ENCODE measurements around the gene ZNF3.

The ZNF3 gene

DNA sequence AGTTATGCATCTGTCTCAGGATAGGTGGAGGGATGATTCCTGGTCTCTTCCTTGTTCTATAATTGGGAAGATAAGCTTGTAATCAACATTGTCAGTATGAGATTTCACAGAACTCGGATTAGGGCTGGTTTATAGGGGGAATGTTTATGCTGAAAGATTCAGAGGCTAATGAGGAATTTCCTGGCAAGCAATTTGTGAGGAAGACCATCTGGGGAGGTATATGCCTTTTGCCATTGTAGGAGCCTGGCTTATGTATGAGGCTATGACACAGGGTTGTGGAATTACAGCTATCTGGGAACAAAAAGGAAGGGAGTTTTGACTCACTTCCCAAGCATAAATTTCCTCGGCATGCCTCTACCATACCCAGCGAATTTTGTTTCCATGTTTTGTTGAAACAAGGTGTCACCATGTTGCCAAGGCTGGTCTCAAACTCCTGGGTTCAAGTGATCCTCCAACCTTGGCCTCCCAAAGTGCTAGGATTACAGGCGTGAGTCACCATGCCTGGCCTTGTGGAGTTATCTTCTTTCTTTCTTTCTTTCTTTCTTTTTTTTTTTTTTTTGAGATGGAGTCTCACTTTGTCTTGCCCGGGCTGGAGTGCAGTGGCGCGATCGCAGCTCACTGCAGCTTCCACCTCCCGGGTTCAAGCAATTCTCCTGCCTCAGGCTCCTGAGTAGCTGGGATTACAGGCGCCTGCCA lies 5.7 kb upstream of the ZNF3 start:
- no peak for DNase-seq (ENCODE audit: extremely low spot score)

DNA sequence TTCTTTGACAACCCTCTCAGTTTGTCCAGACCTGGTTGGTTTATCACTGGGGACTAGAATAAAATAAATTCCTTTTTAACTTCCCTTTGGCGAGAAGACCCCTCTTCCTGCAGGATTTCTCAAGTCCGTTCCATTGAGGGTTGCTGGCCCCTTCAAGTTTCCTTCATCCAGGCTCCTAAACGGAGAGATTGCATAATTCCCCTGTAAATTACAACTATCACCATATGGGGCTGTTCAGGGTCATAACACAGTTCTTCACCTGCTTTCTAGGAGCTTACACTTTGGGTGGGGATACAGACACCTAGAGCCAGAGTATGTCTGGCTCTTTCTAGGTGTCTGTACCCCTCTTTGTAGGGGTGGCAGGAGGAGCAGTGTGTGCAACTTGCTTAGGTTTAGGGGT lies 4.0 kb upstream of the ZNF3 start:
- CTCF ChIA-PET: interaction anchor here (1.5 kb wide), 1 partner anchor 16 kb away, joined by 4 read pairs; the partner anchor contains the start of genes AP4M1 and MCM7
- POLR2A ChIA-PET: interaction anchor here (0.6 to 2.7 kb wide), 2 partner anchors 15 to 16 kb away, joined by 3 to 9 read pairs; partner anchors contain the start of gene AP4M1
- DNase-seq (ENCODE audit: extremely low spot score): no peak
- TF ChIP-seq, protein P1, sequence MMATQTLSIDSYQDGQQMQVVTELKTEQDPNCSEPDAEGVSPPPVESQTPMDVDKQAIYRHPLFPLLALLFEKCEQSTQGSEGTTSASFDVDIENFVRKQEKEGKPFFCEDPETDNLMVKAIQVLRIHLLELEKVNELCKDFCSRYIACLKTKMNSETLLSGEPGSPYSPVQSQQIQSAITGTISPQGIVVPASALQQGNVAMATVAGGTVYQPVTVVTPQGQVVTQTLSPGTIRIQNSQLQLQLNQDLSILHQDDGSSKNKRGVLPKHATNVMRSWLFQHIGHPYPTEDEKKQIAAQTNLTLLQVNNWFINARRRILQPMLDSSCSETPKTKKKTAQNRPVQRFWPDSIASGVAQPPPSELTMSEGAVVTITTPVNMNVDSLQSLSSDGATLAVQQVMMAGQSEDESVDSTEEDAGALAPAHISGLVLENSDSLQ (IDR thresholded peaks at IDR 0.05): no peak
- TF ChIP-seq BHLHE40 (IDR thresholded peaks at IDR 0.05; ENCODE audit: borderline replicate concordance): no peak

More for the DNA sequence above, 5.7 kb upstream of the ZNF3 start:
- TF ChIP-seq BHLHE40 (IDR thresholded peaks at IDR 0.05; ENCODE audit: borderline replicate concordance) (no peak), TARDBP (IDR thresholded peaks at IDR 0.05) (no peak), HDGF (IDR thresholded peaks at IDR 0.05; ENCODE audit: borderline replicate concordance) (no peak), L3MBTL2 (conservative IDR thresholded peaks at IDR 0.05) (no peak), ARNT (IDR thresholded peaks at IDR 0.05) (no peak), ELF4 (IDR thresholded peaks at IDR 0.05) (no peak), CTBP1 (IDR thresholded peaks at IDR 0.05; ENCODE audit: borderline replicate concordance) (no peak)
- ChIA-PET CTCF (no interaction called here), POLR2A (interaction anchor here (1.0 kb wide), 2 partner anchors 13 to 14 kb away, joined by 5 read pairs; partner anchors contain the start of genes AP4M1 and MCM7)

DNA sequence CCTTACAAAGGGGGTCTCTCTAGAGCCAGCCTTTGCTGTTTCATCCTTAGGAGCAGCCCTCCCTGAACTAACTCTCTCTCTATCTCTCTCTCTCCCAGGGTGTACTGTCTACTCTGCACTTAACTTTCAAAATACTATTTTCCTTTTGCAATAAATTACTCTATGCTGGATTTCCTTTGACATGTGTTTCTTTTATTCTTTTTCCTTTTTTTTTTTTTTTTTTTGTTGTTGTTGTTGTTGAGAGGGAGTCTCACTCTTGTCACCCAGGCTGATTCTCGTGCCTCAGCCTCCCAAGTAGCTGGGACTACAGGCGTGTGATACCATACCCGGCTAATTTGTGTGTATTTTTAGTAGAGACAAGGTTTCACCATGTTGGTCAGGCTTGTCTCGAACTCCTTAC lies 1.5 kb upstream of the ZNF3 start:
- POLR2A ChIA-PET: interaction anchor here (0.5 to 2.5 kb wide), 10 partner anchors 18 to 169 kb away, joined by 3 to 26 read pairs (median 4); partner anchors contain the start of genes AP4M1, LAMTOR4, MCM7 and ZSCAN21
- TF ChIP-seq SUZ12 (IDR thresholded peaks at IDR 0.05): no peak
- TF ChIP-seq ZNF384 (IDR thresholded peaks at IDR 0.05): 0 out of 2 replicates have a peak, but pooled peaks have one; percentile 17
- TF ChIP-seq, protein P1 (IDR thresholded peaks at IDR 0.05): peak; percentile 15; the same call in 1 of the 2 replicates
- CTCF ChIA-PET: interaction anchor here (0.6 to 1.1 kb wide), 7 partner anchors 19 to 169 kb away, joined by 3 to 5 read pairs (median 4); partner anchors contain the start of gene AP4M1
- DNase-seq (ENCODE audit: extremely low spot score): no peak

DNA sequence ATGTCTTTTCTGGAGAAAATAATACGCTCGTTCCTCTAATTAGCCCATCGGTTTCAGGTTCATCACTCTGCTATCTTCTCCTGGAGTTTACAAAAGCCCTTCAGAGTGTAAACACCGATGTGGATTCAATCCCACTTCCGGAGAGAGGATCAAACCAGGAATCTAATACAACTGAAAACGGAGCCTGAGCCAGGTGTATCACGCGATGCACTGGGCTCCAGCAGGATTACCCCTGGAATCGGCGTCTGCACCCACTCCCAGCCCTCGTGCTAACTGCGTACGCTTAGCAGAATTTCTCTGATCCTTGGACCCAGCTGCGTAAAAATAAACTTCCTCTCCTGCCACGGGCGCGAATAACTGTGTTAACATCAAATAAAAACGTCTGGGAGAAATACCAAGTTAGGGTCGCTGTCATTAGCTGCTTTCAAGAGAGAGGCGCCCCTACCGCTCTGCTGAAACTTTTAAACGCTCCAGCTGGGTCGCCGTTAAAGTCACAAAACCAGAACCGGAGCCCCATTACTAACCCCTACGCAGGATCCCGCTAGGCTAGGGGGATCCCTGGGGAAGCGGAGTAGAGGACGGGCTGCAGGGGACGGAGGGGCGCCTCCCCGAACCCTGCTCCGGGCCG lies 502 bp downstream of the ZNF3 start:
- DNase-seq (ENCODE audit: extremely low spot score): no peak
- ChIA-PET CTCF (interaction anchor here (0.5 kb wide), 1 partner anchor 76 kb away, joined by 6 read pairs; no protein-coding TSS in a partner anchor), POLR2A (interaction anchor here (0.8 to 2.5 kb wide), 2 partner anchors 20 to 87 kb away, joined by 3 to 26 read pairs; partner anchors contain the start of genes AP4M1 and MCM7)
- TF ChIP-seq SUZ12 (IDR thresholded peaks at IDR 0.05): no peak
- no peak for TF ChIP-seq FOXM1 (IDR thresholded peaks at IDR 0.05; ENCODE audit: borderline replicate concordance)
- no peak for TF ChIP-seq FOXK2 (IDR thresholded peaks at IDR 0.05)
- TF ChIP-seq CTBP1 (IDR thresholded peaks at IDR 0.05; ENCODE audit: borderline replicate concordance): no peak
- TF ChIP-seq SP1 (IDR thresholded peaks at IDR 0.05): no peak
- no peak for TF ChIP-seq LEF1 (IDR thresholded peaks at IDR 0.05; ENCODE audit: borderline replicate concordance)
- TF ChIP-seq ARNT (IDR thresholded peaks at IDR 0.05): no peak
- TF ChIP-seq L3MBTL2 (conservative IDR thresholded peaks at IDR 0.05): no peak
- TF ChIP-seq TARDBP (IDR thresholded peaks at IDR 0.05): no peak
- TF ChIP-seq FOXA1 (IDR thresholded peaks at IDR 0.05): no peak

DNA sequence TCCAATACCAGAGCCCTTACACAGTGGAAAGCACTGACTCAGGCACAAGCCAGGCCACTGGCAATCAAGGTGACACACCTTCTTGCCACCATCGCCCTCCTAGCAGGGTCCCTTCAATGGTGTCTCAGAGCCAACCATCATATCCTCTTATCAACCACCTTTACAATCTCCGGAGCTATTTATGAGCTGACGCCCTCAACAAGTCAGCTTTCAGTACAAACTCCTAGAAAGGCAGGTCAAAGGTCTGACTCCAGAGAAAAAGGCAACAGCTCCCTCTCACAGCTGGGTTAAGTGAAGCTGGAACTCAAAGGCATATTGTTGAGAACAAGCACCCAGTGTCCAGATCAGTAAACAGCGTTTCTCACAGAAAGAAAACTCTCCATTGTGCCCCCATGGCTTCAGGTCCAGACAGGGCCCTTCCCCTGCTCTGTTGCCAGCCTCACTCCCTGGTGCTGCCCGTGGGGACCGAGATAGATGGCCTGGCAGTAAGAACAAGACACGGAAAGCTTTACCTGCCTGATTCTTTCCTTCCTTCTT lies 2.4 kb downstream of the ZNF3 start:
- DNase-seq (ENCODE audit: extremely low spot score): no peak
- CTCF ChIA-PET: interaction anchor here (0.8 kb wide), 1 partner anchor 166 kb away, joined by 3 read pairs; no protein-coding TSS in a partner anchor
- TF ChIP-seq HDGF (IDR thresholded peaks at IDR 0.05; ENCODE audit: borderline replicate concordance) (no peak), SP1 (IDR thresholded peaks at IDR 0.05) (no peak), ZNF384 (IDR thresholded peaks at IDR 0.05) (no peak), NFRKB (IDR thresholded peaks at IDR 0.05) (no peak), FOXM1 (IDR thresholded peaks at IDR 0.05; ENCODE audit: borderline replicate concordance) (no peak), SUZ12 (IDR thresholded peaks at IDR 0.05) (no peak), FOXA1 (IDR thresholded peaks at IDR 0.05) (no peak), L3MBTL2 (conservative IDR thresholded peaks at IDR 0.05) (no peak), BHLHE40 (IDR thresholded peaks at IDR 0.05; ENCODE audit: borderline replicate concordance) (no peak), CTBP1 (IDR thresholded peaks at IDR 0.05; ENCODE audit: borderline replicate concordance) (no peak), ELF4 (IDR thresholded peaks at IDR 0.05) (no peak), ARNT (IDR thresholded peaks at IDR 0.05) (no peak), FOXK2 (IDR thresholded peaks at IDR 0.05) (no peak), LEF1 (IDR thresholded peaks at IDR 0.05; ENCODE audit: borderline replicate concordance) (no peak), TARDBP (IDR thresholded peaks at IDR 0.05) (no peak)
- TF ChIP-seq, protein P1 (IDR thresholded peaks at IDR 0.05): no peak
- POLR2A ChIA-PET: interaction anchor here (0.6 to 1.5 kb wide), 2 partner anchors 14 to 22 kb away, joined by 3 to 5 read pairs; partner anchors contain the start of genes AP4M1 and MCM7

DNA sequence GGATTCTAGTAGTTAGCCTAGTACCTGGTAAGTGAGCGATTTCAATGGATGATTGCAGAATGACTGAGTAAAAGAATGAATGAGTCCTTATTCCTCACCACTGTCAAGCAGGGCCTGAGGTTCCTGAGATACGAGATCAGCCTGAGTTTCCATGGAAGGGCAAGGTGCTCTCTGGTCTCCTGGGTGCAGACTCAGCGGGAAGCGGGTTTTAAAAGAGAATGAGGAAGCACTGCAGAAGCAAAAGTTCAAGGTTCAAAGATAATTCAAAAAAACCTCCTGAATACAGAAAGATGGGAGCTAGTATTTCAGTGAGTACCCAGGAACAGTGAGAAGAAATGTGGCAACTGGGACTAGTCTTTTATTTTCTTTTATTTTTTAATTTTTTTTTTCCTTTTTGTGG lies 4.3 kb downstream of the ZNF3 start:
- TF ChIP-seq FOXM1 (IDR thresholded peaks at IDR 0.05; ENCODE audit: borderline replicate concordance): no peak
- TF ChIP-seq SUZ12 (IDR thresholded peaks at IDR 0.05): no peak
- TF ChIP-seq, protein P1 (IDR thresholded peaks at IDR 0.05): no peak
- no peak for TF ChIP-seq HDGF (IDR thresholded peaks at IDR 0.05; ENCODE audit: borderline replicate concordance)
- TF ChIP-seq NFRKB (IDR thresholded peaks at IDR 0.05): no peak
- TF ChIP-seq ARNT (IDR thresholded peaks at IDR 0.05): no peak
- no peak for TF ChIP-seq BHLHE40 (IDR thresholded peaks at IDR 0.05; ENCODE audit: borderline replicate concordance)
- DNase-seq (ENCODE audit: extremely low spot score): no peak
- CTCF ChIA-PET: no interaction called here
- POLR2A ChIA-PET: interaction anchor here (1.2 kb wide), 1 partner anchor 25 kb away, joined by 3 read pairs; the partner anchor contains the start of gene AP4M1
